ENCODE measurements around the gene TMTC4. TPM values are rescaled to one million over a fixed set of nuclear protein-coding genes. Genes with fewer than 3 reads are reported as not detected.

Gene TMTC4
- total and polyA plus RNA-seq, 10 of the 15 experiments (the other 5 are each of a cell fraction or from before 2014, with no cell fraction given) = 3.3 to 24.6 (median 14.5) TPM

GRCh38 chr13:100674872-100675660, 471 bp upstream of the TMTC4 start (continued):
- no peak for TF ChIP-seq ZNF592 (IDR thresholded peaks at IDR 0.05)
- TF ChIP-seq GATAD2B (conservative IDR thresholded peaks at IDR 0.05; ENCODE audit: low read depth) = peak; percentile 13; the same call in 1 of the 2 replicates
- peak; percentile 75 for TF ChIP-seq POLR2A (IDR thresholded peaks at IDR 0.05; ENCODE audit: low read depth, low read length)
- TF ChIP-seq SP1 (IDR thresholded peaks at IDR 0.05; ENCODE audit: low read depth, low read length) = peak; percentile 94
- peak; percentile 97 for TF ChIP-seq CREM (IDR thresholded peaks at IDR 0.05; ENCODE audit: low read depth)
- no peak for TF ChIP-seq BCLAF1 (IDR thresholded peaks at IDR 0.05)
- TF ChIP-seq ATF7 (IDR thresholded peaks at IDR 0.05; ENCODE audit: low read depth) = peak; percentile 79
- TF ChIP-seq ZBED1 (IDR thresholded peaks at IDR 0.05; ENCODE audit: borderline replicate concordance) = no peak
- TF ChIP-seq SREBF1 (IDR thresholded peaks at IDR 0.05; ENCODE audit: low read length) = no peak
- peak; percentile 68; the same call in 1 of the 2 replicates for TF ChIP-seq RFX5 (IDR thresholded peaks at IDR 0.05; ENCODE audit: low read depth, low read length)
- no peak for TF ChIP-seq TBL1XR1 (IDR thresholded peaks at IDR 0.05; ENCODE audit: low read depth, low read length)
- TF ChIP-seq CUX1 (IDR thresholded peaks at IDR 0.05; ENCODE audit: insufficient replicate concordance, low read depth, low read length) = no peak
